H1 (cell line): ENCODE results near the gene ILKAP.

ENCODE experiments used
- CBX5 ChIP-seq: fragments of 300-800, 300-1000 bp; sonication (generic); IDR thresholded peaks from 2 replicates; pipeline ENCODE4 v1.7.1; 2016; ENCODE audit warnings: antibody characterized with exemption, low read length, low read depth
- EZH2 ChIP-seq: fragments of 200-600 bp; sonication (generic); IDR thresholded peaks from 2 replicates; pipeline ENCODE4 v1.7.1; 2012; ENCODE audit warnings: low read depth, mild to moderate bottlenecking, moderate library complexity, low read length, inconsistent platforms; ENCODE audit not compliant: severe bottlenecking
- POLR2A ChIP-seq, 2 experiments: IDR thresholded peaks; 1 replicate in 1 of 2; 2 replicates in 1 of 2; pipeline ENCODE4 v1.6.1; 2011; ENCODE audit warnings: low read depth in 2 of 2, low read length in 2 of 2, mild to moderate bottlenecking in 2 of 2; ENCODE audit errors: control extremely low read depth in 1 of 2
- RBBP5 ChIP-seq: IDR thresholded peaks from 2 replicates; pipeline ENCODE4 v1.7.1; 2012; ENCODE audit warnings: low read depth, mild to moderate bottlenecking, inconsistent platforms, low read length, moderate library complexity, borderline replicate concordance
- RFX5 ChIP-seq: IDR thresholded peaks from 2 replicates; pipeline ENCODE4 v1.6.1; 2011; ENCODE audit warnings: low read depth, low read length, improper control_type of control experiment, borderline replicate concordance
- TBP ChIP-seq: IDR thresholded peaks from 2 replicates; pipeline ENCODE4 v1.6.1; 2011; ENCODE audit warnings: low read depth, low read length, improper control_type of control experiment
- TF ChIP-seq, protein P1 (sequence below), 3 experiments: IDR thresholded peaks; 1 replicate in 2 of 3; 2 replicates in 1 of 3; pipeline versions ENCODE4 v1.5.1 to v1.6.1; 2011; ENCODE audit warnings: low read length in 3 of 3, mild to moderate bottlenecking in 3 of 3, inconsistent platforms in 2 of 3, low read depth in 1 of 3, moderate library complexity in 1 of 3; ENCODE audit not compliant: insufficient read depth in 1 of 3; ENCODE audit errors: control extremely low read depth in 1 of 3

DNA sequence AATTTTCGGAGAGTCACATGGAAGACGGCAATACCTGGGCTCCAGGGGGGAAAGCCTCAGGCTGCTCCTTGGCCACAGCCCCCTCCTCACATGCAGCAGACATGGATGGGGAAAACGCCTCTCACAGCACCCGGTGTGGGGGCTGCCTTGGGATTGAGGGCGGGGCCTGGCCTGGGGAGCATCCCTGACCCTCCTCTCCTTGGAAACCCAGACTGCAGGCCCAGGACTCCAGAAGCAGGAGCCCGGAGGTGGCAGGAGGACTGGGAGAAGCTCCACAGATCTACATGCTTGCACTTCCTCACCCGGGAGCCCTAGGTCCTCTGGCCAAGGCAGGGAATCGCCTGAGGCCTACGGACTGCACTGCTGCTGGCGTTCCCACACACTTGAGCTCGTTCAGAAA lies 48.5 kb upstream of the ILKAP start:
- TF ChIP-seq CBX5 (no peak), TBP (no peak), RBBP5 (no peak), RFX5 (no peak), POLR2A (IDR thresholded peaks at IDR 0.05; ENCODE audit: control extremely low read depth in 1 of 2, low read depth in 2 of 2, low read length in 2 of 2) (no peak), EZH2 (no peak)
- TF ChIP-seq, protein P1, sequence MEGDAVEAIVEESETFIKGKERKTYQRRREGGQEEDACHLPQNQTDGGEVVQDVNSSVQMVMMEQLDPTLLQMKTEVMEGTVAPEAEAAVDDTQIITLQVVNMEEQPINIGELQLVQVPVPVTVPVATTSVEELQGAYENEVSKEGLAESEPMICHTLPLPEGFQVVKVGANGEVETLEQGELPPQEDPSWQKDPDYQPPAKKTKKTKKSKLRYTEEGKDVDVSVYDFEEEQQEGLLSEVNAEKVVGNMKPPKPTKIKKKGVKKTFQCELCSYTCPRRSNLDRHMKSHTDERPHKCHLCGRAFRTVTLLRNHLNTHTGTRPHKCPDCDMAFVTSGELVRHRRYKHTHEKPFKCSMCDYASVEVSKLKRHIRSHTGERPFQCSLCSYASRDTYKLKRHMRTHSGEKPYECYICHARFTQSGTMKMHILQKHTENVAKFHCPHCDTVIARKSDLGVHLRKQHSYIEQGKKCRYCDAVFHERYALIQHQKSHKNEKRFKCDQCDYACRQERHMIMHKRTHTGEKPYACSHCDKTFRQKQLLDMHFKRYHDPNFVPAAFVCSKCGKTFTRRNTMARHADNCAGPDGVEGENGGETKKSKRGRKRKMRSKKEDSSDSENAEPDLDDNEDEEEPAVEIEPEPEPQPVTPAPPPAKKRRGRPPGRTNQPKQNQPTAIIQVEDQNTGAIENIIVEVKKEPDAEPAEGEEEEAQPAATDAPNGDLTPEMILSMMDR (IDR thresholded peaks at IDR 0.05; ENCODE audit: control extremely low read depth in 1 of 3, insufficient read depth in 1 of 3, low read depth in 1 of 3, low read length in 3 of 3) = no peak
